HEK293 (cell line): ENCODE measurements around the gene DNAJC22.

Source experiments
- BCL11B ChIP-seq: fragments of 450-650 bp; formaldehyde crosslinking; IDR thresholded peaks from 2 replicates; pipeline ENCODE4 v1.5.1; 2016; ENCODE audit warnings: low read depth, missing biosample characterization, missing genetic modification characterization
- FEZF1 ChIP-seq: fragments of 450-650 bp; formaldehyde crosslinking; IDR thresholded peaks from 2 replicates; pipeline ENCODE4 v1.5.1; 2016; ENCODE audit warnings: missing biosample characterization, missing genetic modification characterization
- GLIS1 ChIP-seq: fragments of 450-650 bp; formaldehyde crosslinking; IDR thresholded peaks from 2 replicates; pipeline ENCODE4 v1.5.1; 2016; ENCODE audit warnings: missing biosample characterization, missing genetic modification characterization
- PRDM4 ChIP-seq: fragments of 450-650 bp; formaldehyde crosslinking; IDR thresholded peaks from 2 replicates; pipeline ENCODE4 v1.5.1; 2017; ENCODE audit warnings: missing biosample characterization, missing genetic modification characterization
- RBAK ChIP-seq: fragments of 450-650 bp; formaldehyde crosslinking; IDR thresholded peaks from 2 replicates; pipeline ENCODE4 v1.5.1; 2016; ENCODE audit warnings: missing biosample characterization, missing genetic modification characterization
- SALL2 ChIP-seq: fragments of 450-650 bp; formaldehyde crosslinking; IDR thresholded peaks from 2 replicates; pipeline ENCODE4 v1.5.0; 2017; ENCODE audit warnings: missing biosample characterization, mild to moderate bottlenecking, missing genetic modification characterization, borderline replicate concordance
- SP2 ChIP-seq: fragments of 450-650 bp; formaldehyde crosslinking; IDR thresholded peaks from 2 replicates; pipeline ENCODE4 v1.5.1; 2016; ENCODE audit warnings: missing biosample characterization, missing genetic modification characterization
- ZBTB44 ChIP-seq: fragments of 450-650 bp; IDR thresholded peaks from 2 replicates; pipeline ENCODE4 v1.5.1; 2018; ENCODE audit warnings: missing biosample characterization, mild to moderate bottlenecking, missing genetic modification characterization
- ZBTB6 ChIP-seq: fragments of 450-650 bp; formaldehyde crosslinking; IDR thresholded peaks from 2 replicates; pipeline ENCODE4 v1.5.1; 2017; ENCODE audit warnings: missing biosample characterization, missing genetic modification characterization
- ZEB2 ChIP-seq: fragments of 450-650 bp; formaldehyde crosslinking; IDR thresholded peaks from 2 replicates; pipeline ENCODE4 v1.5.1; 2016; ENCODE audit warnings: missing biosample characterization, missing genetic modification characterization
- ZFP69B ChIP-seq: fragments of 450-650 bp; formaldehyde crosslinking; IDR thresholded peaks from 2 replicates; pipeline ENCODE4 v1.5.1; 2016; ENCODE audit warnings: missing biosample characterization, missing genetic modification characterization
- ZNF391 ChIP-seq: fragments of 450-650 bp; formaldehyde crosslinking; IDR thresholded peaks from 2 replicates; pipeline ENCODE4 v1.5.1; 2016; ENCODE audit warnings: low read depth, missing biosample characterization, missing genetic modification characterization, borderline replicate concordance
- ZNF394 ChIP-seq: fragments of 450-650 bp; formaldehyde crosslinking; IDR thresholded peaks from 2 replicates; pipeline ENCODE4 v1.5.1; 2016; ENCODE audit warnings: missing biosample characterization, missing genetic modification characterization, mild to moderate bottlenecking, moderate library complexity, borderline replicate concordance
- ZNF433 ChIP-seq: fragments of 450-650 bp; formaldehyde crosslinking; IDR thresholded peaks from 2 replicates; pipeline ENCODE4 v1.5.1; 2016; ENCODE audit warnings: missing biosample characterization, missing genetic modification characterization, low read depth
- ZNF501 ChIP-seq: fragments of 450-650 bp; formaldehyde crosslinking; IDR thresholded peaks from 2 replicates; pipeline ENCODE4 v1.5.1; 2016; ENCODE audit warnings: missing biosample characterization, missing genetic modification characterization
- ZNF514 ChIP-seq: fragments of 450-650 bp; formaldehyde crosslinking; IDR thresholded peaks from 2 replicates; pipeline ENCODE4 v1.5.1; 2016; ENCODE audit warnings: missing biosample characterization, missing genetic modification characterization
- ZNF596 ChIP-seq: fragments of 450-650 bp; IDR thresholded peaks from 2 replicates; pipeline ENCODE4 v1.5.0; 2018; ENCODE audit warnings: missing biosample characterization, mild to moderate bottlenecking, missing genetic modification characterization, moderate library complexity
- ZNF624 ChIP-seq: fragments of 450-650 bp; formaldehyde crosslinking; IDR thresholded peaks from 2 replicates; pipeline ENCODE4 v1.5.1; 2017; ENCODE audit warnings: missing biosample characterization, missing genetic modification characterization
- ZNF629 ChIP-seq: fragments of 450-650 bp; formaldehyde crosslinking; IDR thresholded peaks from 2 replicates; pipeline ENCODE4 v1.5.1; 2017; ENCODE audit warnings: missing biosample characterization, missing genetic modification characterization
- ZNF677 ChIP-seq: fragments of 450-650 bp; IDR thresholded peaks from 2 replicates; pipeline ENCODE4 v1.5.0; 2018; ENCODE audit warnings: missing biosample characterization, mild to moderate bottlenecking, missing genetic modification characterization, moderate library complexity
- ZNF747 ChIP-seq: fragments of 450-650 bp; formaldehyde crosslinking; IDR thresholded peaks from 2 replicates; pipeline ENCODE4 v1.5.1; 2016; ENCODE audit warnings: missing biosample characterization, missing genetic modification characterization
- ZSCAN18 ChIP-seq: fragments of 450-650 bp; formaldehyde crosslinking; IDR thresholded peaks from 2 replicates; pipeline ENCODE4 v1.5.1; 2016; ENCODE audit warnings: missing biosample characterization, missing genetic modification characterization
- ZSCAN23 ChIP-seq: fragments of 450-650 bp; formaldehyde crosslinking; IDR thresholded peaks from 2 replicates; pipeline ENCODE4 v1.5.1; 2016; ENCODE audit warnings: missing biosample characterization, missing genetic modification characterization
- ZSCAN30 ChIP-seq: fragments of 450-650 bp; IDR thresholded peaks from 2 replicates; pipeline ENCODE4 v1.5.1; 2018; ENCODE audit warnings: missing biosample characterization, mild to moderate bottlenecking, missing genetic modification characterization, moderate library complexity
- TF ChIP-seq, protein P1 (sequence below): fragments of 450-650 bp; formaldehyde crosslinking; IDR thresholded peaks from 2 replicates; pipeline ENCODE4 v1.5.1; 2016; ENCODE audit warnings: missing biosample characterization, missing genetic modification characterization
- TF ChIP-seq, protein P2 (sequence below): fragments of 450-650 bp; formaldehyde crosslinking; IDR thresholded peaks from 2 replicates; pipeline ENCODE4 v1.5.1; 2016; ENCODE audit warnings: missing biosample characterization, missing genetic modification characterization

DNAJC22 gene

GRCh38 chr12:49366652-49367380 lies 20.1 kb downstream of the DNAJC22 start (continued):
- TF ChIP-seq ZBTB6 (tag by site-specific recombination) = no peak
- TF ChIP-seq FEZF1 (tag by site-specific recombination) = no peak
- peak; percentile 52; the same call in 1 of the 2 replicates for TF ChIP-seq ZBTB44 (tag by site-specific recombination)
- 0 out of 2 replicates have a peak, but pooled peaks have one; percentile 59 for TF ChIP-seq ZFP69B (tag by site-specific recombination)
- no peak for TF ChIP-seq ZSCAN18 (tag by site-specific recombination)
- no peak for TF ChIP-seq ZNF433 (tag by site-specific recombination)
- no peak for TF ChIP-seq ZNF514 (tag by site-specific recombination)
- peak; percentile 96 for TF ChIP-seq ZEB2
- TF ChIP-seq PRDM4 (tag by site-specific recombination) = 0 out of 2 replicates have a peak, but pooled peaks have one; percentile 18
- TF ChIP-seq ZSCAN30 (tag by site-specific recombination) = peak; percentile 65
- no peak for TF ChIP-seq RBAK (tag by site-specific recombination)
- TF ChIP-seq, protein P1, sequence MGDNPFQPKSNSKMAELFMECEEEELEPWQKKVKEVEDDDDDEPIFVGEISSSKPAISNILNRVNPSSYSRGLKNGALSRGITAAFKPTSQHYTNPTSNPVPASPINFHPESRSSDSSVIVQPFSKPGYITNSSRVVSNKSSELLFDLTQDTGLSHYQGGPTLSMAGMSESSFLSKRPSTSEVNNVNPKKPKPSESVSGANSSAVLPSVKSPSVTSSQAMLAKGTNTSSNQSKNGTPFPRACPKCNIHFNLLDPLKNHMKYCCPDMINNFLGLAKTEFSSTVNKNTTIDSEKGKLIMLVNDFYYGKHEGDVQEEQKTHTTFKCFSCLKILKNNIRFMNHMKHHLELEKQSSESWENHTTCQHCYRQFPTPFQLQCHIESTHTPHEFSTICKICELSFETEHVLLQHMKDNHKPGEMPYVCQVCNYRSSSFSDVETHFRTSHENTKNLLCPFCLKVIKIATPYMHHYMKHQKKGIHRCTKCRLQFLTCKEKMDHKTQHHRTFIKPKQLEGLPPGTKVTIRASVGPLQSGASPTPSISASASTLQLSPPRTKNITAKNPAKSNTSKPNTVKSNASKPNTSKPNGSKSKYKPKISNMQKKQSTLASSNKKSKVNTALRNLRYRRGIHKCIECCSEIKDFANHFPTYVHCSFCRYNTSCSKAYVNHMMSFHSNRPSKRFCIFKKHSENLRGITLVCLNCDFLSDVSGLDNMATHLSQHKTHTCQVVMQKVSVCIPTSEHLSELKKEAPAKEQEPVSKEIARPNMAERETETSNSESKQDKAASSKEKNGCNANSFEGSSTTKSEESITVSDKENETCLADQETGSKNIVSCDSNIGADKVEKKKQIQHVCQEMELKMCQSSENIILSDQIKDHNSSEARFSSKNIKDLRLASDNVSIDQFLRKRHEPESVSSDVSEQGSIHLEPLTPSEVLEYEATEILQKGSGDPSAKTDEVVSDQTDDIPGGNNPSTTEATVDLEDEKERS = no peak
- TF ChIP-seq ZNF629 (tag by site-specific recombination) = peak; percentile 70
- TF ChIP-seq ZNF596 = 0 out of 2 replicates have a peak, but pooled peaks have one; percentile 8
- TF ChIP-seq ZSCAN23 (tag by site-specific recombination) = 0 out of 2 replicates have a peak, but pooled peaks have one; percentile 23
- no peak for TF ChIP-seq BCL11B (tag by site-specific recombination)
- no peak for TF ChIP-seq ZNF747 (tag by site-specific recombination)
- peak; percentile 9; the same call in 1 of the 2 replicates for TF ChIP-seq GLIS1
- TF ChIP-seq SALL2 (tag by site-specific recombination) = no peak
- TF ChIP-seq ZNF391 (tag by site-specific recombination) = peak; percentile 86; the same call in 1 of the 2 replicates
- no peak for TF ChIP-seq SP2 (tag by site-specific recombination)
- TF ChIP-seq ZNF501 = peak; percentile 96
- TF ChIP-seq, protein P2, sequence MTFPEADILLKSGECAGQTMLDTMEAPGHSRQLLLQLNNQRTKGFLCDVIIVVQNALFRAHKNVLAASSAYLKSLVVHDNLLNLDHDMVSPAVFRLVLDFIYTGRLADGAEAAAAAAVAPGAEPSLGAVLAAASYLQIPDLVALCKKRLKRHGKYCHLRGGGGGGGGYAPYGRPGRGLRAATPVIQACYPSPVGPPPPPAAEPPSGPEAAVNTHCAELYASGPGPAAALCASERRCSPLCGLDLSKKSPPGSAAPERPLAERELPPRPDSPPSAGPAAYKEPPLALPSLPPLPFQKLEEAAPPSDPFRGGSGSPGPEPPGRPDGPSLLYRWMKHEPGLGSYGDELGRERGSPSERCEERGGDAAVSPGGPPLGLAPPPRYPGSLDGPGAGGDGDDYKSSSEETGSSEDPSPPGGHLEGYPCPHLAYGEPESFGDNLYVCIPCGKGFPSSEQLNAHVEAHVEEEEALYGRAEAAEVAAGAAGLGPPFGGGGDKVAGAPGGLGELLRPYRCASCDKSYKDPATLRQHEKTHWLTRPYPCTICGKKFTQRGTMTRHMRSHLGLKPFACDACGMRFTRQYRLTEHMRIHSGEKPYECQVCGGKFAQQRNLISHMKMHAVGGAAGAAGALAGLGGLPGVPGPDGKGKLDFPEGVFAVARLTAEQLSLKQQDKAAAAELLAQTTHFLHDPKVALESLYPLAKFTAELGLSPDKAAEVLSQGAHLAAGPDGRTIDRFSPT (tag by site-specific recombination) = peak; percentile 28; the same call in 1 of the 2 replicates
- TF ChIP-seq ZNF624 (tag by site-specific recombination) = no peak
- peak; percentile 22; the same call in 1 of the 2 replicates for TF ChIP-seq ZNF394
- peak; percentile 92 for TF ChIP-seq ZNF677 (tag by site-specific recombination)
